Astrocyte (in vitro differentiated cells and primary cell): ENCODE measurements around the gene DDB1.

Experiments used
- EZH2 ChIP-seq: IDR thresholded peaks from 2 replicates; pipeline ENCODE4 v1.6.1; 2012; ENCODE audit warnings: mild to moderate bottlenecking, low read length, inconsistent platforms; ENCODE audit not compliant: insufficient read depth
- TF ChIP-seq, protein P1 (sequence below): IDR thresholded peaks from 2 replicates; pipeline ENCODE4 v1.5.1; 2011; ENCODE audit warnings: low read depth, mild to moderate bottlenecking, inconsistent platforms, low read length, moderate library complexity; ENCODE audit not compliant: insufficient read depth

DNA sequence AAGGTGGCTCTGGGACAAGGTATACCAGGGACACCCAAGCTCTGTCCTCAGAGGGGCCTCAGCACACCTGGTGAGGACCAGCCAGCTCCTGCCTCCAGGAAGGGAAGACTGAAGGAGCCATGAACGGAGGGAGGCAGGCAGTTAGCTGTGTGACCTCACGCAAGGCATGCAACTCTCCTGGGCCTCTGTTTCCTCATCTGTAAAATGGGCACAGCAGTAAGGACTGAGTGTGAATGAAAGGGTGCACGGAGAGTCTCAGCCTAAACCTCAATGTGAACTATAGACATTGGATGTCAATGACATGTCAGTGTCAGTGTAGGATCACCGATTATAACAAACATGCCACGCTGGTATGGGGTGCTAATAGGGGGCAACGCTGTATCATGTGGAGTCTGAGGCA lies 73.5 kb downstream of the DDB1 start:
- TF ChIP-seq, protein P1, sequence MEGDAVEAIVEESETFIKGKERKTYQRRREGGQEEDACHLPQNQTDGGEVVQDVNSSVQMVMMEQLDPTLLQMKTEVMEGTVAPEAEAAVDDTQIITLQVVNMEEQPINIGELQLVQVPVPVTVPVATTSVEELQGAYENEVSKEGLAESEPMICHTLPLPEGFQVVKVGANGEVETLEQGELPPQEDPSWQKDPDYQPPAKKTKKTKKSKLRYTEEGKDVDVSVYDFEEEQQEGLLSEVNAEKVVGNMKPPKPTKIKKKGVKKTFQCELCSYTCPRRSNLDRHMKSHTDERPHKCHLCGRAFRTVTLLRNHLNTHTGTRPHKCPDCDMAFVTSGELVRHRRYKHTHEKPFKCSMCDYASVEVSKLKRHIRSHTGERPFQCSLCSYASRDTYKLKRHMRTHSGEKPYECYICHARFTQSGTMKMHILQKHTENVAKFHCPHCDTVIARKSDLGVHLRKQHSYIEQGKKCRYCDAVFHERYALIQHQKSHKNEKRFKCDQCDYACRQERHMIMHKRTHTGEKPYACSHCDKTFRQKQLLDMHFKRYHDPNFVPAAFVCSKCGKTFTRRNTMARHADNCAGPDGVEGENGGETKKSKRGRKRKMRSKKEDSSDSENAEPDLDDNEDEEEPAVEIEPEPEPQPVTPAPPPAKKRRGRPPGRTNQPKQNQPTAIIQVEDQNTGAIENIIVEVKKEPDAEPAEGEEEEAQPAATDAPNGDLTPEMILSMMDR = no peak
- no peak for TF ChIP-seq EZH2
